HEK293 (cell line): Measurements from ENCODE around the gene SPATS1.

Source experiments
- PRDM1 ChIP-seq: fragments of 450-650 bp; formaldehyde crosslinking; IDR thresholded peaks from 2 replicates; pipeline ENCODE4; 2016; ENCODE audit warnings: missing biosample characterization, missing genetic modification characterization
- TSHZ1 ChIP-seq: fragments of 450-650 bp; formaldehyde crosslinking; IDR thresholded peaks from 2 replicates; pipeline ENCODE4 v1.5.1; 2016; ENCODE audit warnings: missing biosample characterization, missing genetic modification characterization, borderline replicate concordance

- TF ChIP-seq TSHZ1 (tag by site-specific recombination) (no peak), PRDM1 (tag by site-specific recombination) (no peak)
Observed at GRCh38 chr6:44327760-44328159, 14.7 kb upstream of the SPATS1 start.
